Erythroblast (primary cell): ENCODE data around the gene CHAT.

Experiments used
- DNase-seq, 2 experiments: peaks; one replicate each; lab custom pipeline; 2025; lab: John Stamatoyannopoulos, UW
- GATA1 ChIP-seq: IDR thresholded peaks from 2 replicates; pipeline ENCODE4 v1.6.1; 2011; ENCODE audit warnings: low read depth, mild to moderate bottlenecking, control low read depth, low read length, moderate library complexity
- POLR2A ChIP-seq: IDR thresholded peaks from 2 replicates; pipeline ENCODE4 v1.6.1; 2011; ENCODE audit warnings: mild to moderate bottlenecking, low read length

Gene CHAT

GRCh38 chr10:49613882-49614241 is at the start of gene CHAT:
Gene CHAT, plus strand, starts transcription at chr10:49614037. Its CDS starts 153 bp downstream, at chr10:49614190.
- TF ChIP-seq GATA1 (no peak), POLR2A (no peak)
- no peak for DNase-seq

DNA sequence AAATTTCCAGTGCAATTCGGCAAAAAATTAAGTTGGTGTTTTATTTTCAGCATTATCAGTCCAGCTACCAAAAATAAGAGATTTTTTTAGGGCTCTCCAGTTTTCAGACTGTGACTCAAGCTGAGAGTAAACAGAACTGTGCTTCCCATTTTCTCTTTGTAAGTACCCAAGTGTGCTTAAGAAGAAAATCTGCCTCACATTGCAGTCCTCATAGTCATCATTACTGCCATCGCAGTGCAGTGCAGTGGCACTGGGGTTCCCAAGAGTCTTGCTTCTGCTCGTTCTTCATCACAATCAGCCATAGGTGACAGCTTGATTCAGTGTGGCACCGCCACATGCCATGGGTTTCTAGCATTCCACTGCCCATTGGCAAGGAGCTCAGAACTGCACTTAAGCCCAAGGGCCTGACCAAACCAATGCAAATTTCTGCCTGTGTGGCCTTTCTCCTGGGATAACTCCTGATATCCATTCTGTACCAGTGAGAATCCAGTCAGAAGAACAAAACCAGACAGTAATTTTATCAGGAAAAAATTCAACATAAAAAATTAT is 49.3 kb upstream of the CHAT start:
- no peak for DNase-seq
- no peak for TF ChIP-seq POLR2A
- TF ChIP-seq GATA1: no peak

GRCh38 chr10:49567810-49568209 is 46.0 kb upstream of the CHAT start:
- no peak for TF ChIP-seq GATA1
- no peak for TF ChIP-seq POLR2A
- no peak for DNase-seq

DNA sequence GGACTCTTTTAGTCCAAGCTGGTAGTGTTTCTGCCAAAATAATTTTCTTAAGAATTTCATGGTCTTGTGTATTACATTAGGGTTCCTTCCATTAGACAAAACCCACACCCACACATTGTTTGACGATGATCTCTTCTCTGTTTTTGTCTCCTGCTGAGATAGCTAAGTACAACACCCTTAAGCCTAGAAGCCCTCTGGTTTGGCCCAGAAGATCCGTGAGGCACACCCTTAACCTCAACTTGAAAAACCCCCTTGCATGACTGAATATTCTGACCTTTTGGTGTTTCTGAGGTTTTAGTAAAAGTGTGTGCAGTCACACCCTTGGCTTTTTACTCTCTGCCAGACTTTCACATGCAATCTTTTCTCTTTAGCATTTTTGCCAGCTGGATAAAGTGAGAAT is 45.6 kb upstream of the CHAT start:
- DNase-seq: no peak
- no peak for TF ChIP-seq POLR2A
- no peak for TF ChIP-seq GATA1

- TF ChIP-seq GATA1 (no peak), POLR2A (no peak)
- DNase-seq: no peak
Observed at GRCh38 chr10:49569031-49569631, 44.7 kb upstream of the CHAT start.

GRCh38 chr10:49571388-49571787 is 42.4 kb upstream of the CHAT start:
- no peak for DNase-seq
- TF ChIP-seq POLR2A (no peak), GATA1 (no peak)

- DNase-seq: no peak
- no peak for TF ChIP-seq GATA1
- no peak for TF ChIP-seq POLR2A
Observed at GRCh38 chr10:49572594-49573114, 41.2 kb upstream of the CHAT start.

- no peak for DNase-seq
- no peak for TF ChIP-seq GATA1
- no peak for TF ChIP-seq POLR2A
Observed at GRCh38 chr10:49575489-49576072, 38.3 kb upstream of the CHAT start.

DNA sequence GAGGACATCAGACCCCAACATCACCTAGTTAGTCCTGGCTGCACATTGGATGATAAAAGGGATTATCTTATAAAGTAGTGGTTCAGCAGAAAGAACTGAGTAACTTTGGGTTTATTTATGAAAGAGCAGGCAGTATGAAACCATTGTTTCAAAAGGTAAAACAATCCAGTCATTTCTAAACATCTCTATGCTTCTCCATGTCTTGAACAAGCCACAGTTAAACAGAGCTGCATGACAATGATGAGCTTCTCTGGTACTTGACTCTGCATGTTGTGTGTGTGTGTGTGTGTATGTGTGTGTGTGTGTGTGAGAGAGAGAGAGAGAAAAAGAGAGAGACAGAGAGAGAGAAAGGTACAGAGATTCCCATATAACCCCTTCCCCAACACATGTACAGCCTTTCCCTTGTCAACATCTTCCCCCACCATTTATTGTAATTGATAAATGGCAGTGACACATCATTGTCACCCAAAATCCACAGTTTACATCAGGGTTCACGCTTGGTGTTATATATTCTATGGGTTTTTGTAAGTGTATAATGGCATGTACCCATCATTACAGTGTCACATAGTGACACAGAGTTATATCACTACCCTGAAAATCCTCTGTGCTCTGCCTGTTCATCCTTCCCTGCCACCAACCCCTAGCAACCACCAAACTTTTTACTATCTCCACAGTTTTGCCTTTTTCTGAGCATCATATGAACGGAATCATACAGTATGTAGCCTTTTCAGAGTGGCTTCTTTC is 36.5 kb upstream of the CHAT start:
- DNase-seq: no peak
- TF ChIP-seq POLR2A (no peak), GATA1 (no peak)

DNA sequence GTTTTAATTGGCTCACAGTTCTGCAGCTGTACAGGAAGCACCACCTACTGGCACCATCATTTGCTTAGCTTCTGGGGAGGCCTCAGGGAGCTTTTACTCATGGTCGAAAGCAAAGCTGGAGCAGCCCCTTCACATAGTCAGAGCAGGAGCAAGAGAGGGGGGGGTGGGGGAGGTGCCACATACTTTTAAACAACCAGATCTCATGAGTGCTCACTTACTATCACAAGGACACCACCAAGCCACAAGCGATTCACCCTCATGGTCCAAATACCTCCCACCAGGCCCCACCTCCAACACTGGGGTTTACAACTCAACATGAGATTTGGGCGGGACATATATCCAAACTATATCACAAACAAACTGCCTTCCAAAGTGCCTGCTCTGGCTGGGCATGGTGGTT is 35.4 kb upstream of the CHAT start:
- DNase-seq: no peak
- TF ChIP-seq GATA1: no peak
- no peak for TF ChIP-seq POLR2A

DNA sequence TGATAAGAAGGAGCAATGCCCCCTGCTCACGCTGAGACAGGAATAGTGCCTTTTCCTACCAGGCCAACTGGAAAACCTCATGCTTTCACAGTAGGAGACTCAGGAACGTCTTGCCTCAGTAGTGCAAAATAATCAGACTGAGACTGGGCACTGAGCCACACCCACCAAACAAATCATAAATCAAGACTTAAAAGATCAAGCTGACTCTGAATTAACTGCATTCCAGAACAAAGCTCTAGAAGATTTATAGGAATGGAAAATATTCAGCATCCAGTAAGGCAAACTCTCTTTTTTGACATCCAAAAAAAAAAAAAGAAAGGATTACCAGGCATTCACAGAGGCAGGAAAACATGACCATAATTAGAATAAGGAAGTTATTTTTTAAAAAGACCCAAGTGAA is 34.2 kb upstream of the CHAT start:
- no peak for TF ChIP-seq POLR2A
- no peak for TF ChIP-seq GATA1
- no peak for DNase-seq

- TF ChIP-seq POLR2A: no peak
- no peak for TF ChIP-seq GATA1
- no peak for DNase-seq
Observed at GRCh38 chr10:49585387-49585786, 28.4 kb upstream of the CHAT start.

DNA sequence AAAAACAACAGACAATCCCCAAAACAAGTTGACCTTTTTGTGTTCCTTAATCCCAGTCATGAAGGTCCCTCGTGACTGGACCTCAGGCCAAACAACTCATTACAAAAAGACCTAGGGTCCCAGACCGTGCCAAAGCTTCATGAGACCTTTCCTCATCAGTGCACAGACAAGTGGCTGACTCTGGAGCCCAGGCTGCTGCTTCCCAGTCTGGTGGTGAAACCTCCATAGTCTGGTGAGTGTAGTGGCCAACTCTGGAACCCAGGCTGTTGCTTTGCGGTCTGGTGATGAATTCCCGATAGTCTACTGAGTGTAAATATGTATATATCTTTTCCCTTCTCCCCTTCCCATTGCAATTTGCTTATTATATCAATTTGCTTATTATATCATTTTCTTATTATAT is 25.9 kb upstream of the CHAT start:
- no peak for TF ChIP-seq GATA1
- no peak for TF ChIP-seq POLR2A
- no peak for DNase-seq
